Common myeloid progenitor, CD34-positive (primary cell): ENCODE results near the gene CSNK1D.

Source experiments
- CTCF ChIA-PET: fragments of 350-600 bp; sonication (Branson Sonifier 250); formaldehyde crosslinking; loops from one replicate; lab custom pipeline; 2021; ENCODE audit warnings: antibody characterized with exemption; lab: Charles Lee
- POLR2A ChIA-PET: fragments of 350-600 bp; sonication (Branson Sonifier 250); formaldehyde crosslinking; loops from one replicate; lab custom pipeline; 2021; ENCODE audit warnings: antibody characterized with exemption; lab: Charles Lee
- DNase-seq, 3 donors: peaks; one replicate each; pipeline versions ENCODE4 v3.0.0 to v3.0.0-alpha.2; 2013
- H3K27ac ChIP-seq, 2 experiments: 1 replicate in 1 of 2; 2 replicates in 1 of 2; pipeline ENCODE4 v1.7.0; 2013; ENCODE audit warnings: inconsistent platforms in 2 of 2, low read length in 2 of 2, mild to moderate bottlenecking in 2 of 2, low read depth in 1 of 2, moderate library complexity in 1 of 2; ENCODE audit not compliant: severe bottlenecking in 2 of 2, insufficient read depth in 1 of 2, poor library complexity in 1 of 2
- H3K27me3 ChIP-seq, 5 experiments: replicated peaks in 2 of 5; 1 replicate in 3 of 5; 2 replicates in 2 of 5; pipeline versions ENCODE4 v1.6.1 to v1.7.0; 2013; ENCODE audit warnings: low read length in 4 of 5, mild to moderate bottlenecking in 2 of 5, moderate library complexity in 2 of 5, inconsistent platforms in 1 of 5; ENCODE audit not compliant: insufficient read depth in 5 of 5, control insufficient read depth in 4 of 5
- H3K36me3 ChIP-seq, 4 experiments: 1 replicate in 2 of 4; 2 replicates in 2 of 4; pipeline versions ENCODE4 v1.6.1 to v1.7.0; 2013; ENCODE audit warnings: low read length in 3 of 4, control low read depth in 1 of 4, mild to moderate bottlenecking in 1 of 4; ENCODE audit not compliant: control insufficient read depth in 4 of 4, insufficient read depth in 4 of 4
- H3K4me1 ChIP-seq, 4 experiments: 1 replicate in 3 of 4; 2 replicates in 1 of 4; pipeline versions ENCODE4 v1.6.1 to v1.7.1; 2013; ENCODE audit warnings: low read length in 3 of 4, mild to moderate bottlenecking in 3 of 4, control low read depth in 1 of 4, inconsistent platforms in 1 of 4, moderate library complexity in 1 of 4; ENCODE audit not compliant: control insufficient read depth in 4 of 4, insufficient read depth in 4 of 4; ENCODE audit errors: control extremely low read depth in 1 of 4
- H3K4me3 ChIP-seq, 7 experiments: 1 replicate in 4 of 7; 2 replicates in 3 of 7; pipeline versions ENCODE4 v1.5.1 to v1.7.0; 2013; ENCODE audit warnings: mild to moderate bottlenecking in 7 of 7, low read length in 6 of 7, moderate library complexity in 6 of 7, inconsistent platforms in 2 of 7, low read depth in 2 of 7, control low read depth in 1 of 7; ENCODE audit not compliant: insufficient read depth in 4 of 7, control insufficient read depth in 1 of 7; ENCODE audit errors: extremely low read depth in 1 of 7
- H3K9me3 ChIP-seq, 5 experiments: 1 replicate in 4 of 5; 2 replicates in 1 of 5; pipeline versions ENCODE4 v1.6.1 to v1.7.1; 2013; ENCODE audit warnings: low read length in 4 of 5, mild to moderate bottlenecking in 2 of 5, inconsistent platforms in 1 of 5, low read depth in 1 of 5, moderate library complexity in 1 of 5; ENCODE audit not compliant: control insufficient read depth in 4 of 5, insufficient read depth in 2 of 5; ENCODE audit errors: control extremely low read depth in 1 of 5
- WGBS: methylation state at CpG from one replicate; pipeline ENCODE4 v1.1.5; 2013; ENCODE audit not compliant: insufficient coverage; 5-methylcytosine and 5-hydroxymethylcytosine counted together

The CSNK1D gene

GRCh38 chr17:82237083-82237745, 36.3 kb downstream of the CSNK1D start:
- Histone ChIP-seq H3K27ac (no peak overlapping the region), H3K4me3 (no peak overlapping the region), H3K4me1 (peaks cover 0 to 90% (median 65%) of the 10 kb centered on the region in 4 experiments), H3K36me3 (peaks cover 7 to 40% (median 11%) of the 10 kb centered on the region in 4 experiments), H3K27me3 (no peaks in the 10 kb centered on the region), H3K9me3 (no peaks in the 10 kb centered on the region)
- ChIA-PET POLR2A (interaction anchor here (1.1 kb wide), 1 partner anchor 8 kb away, joined by 5 read pairs; the partner anchor contains the start of gene SLC16A3), CTCF (interaction anchor here (1.1 to 3.6 kb wide), 7 partner anchors 18 to 114 kb away, joined by 3 to 13 read pairs (median 6); no protein-coding TSS in a partner anchor)
- WGBS = 94% methylated on average over 57 of the region's 59 CpGs
- peak in 2 of 3 donors; percentile 64 to 74 for DNase-seq

GRCh38 chr17:82236142-82236971, 37.1 kb downstream of the CSNK1D start:
- Histone ChIP-seq H3K9me3 (no peaks in the 10 kb centered on the region), H3K4me1 (peaks cover 0 to 90% (median 65%) of the 10 kb centered on the region in 4 experiments), H3K4me3 (no peak overlapping the region), H3K27ac (peak overlapping the region in 1 of 2 experiments; percentile 54), H3K27me3 (no peaks in the 10 kb centered on the region), H3K36me3 (peaks cover 7 to 37% (median 11%) of the 10 kb centered on the region in 4 experiments)
- POLR2A ChIA-PET = interaction anchor here (0.5 to 1.6 kb wide), 3 partner anchors 24 to 93 kb away, joined by 3 to 4 read pairs (median 3); partner anchors contain the start of gene CCDC57
- CTCF ChIA-PET = interaction anchor here (1.0 to 3.6 kb wide), 18 partner anchors 9 to 207 kb away, joined by 3 to 13 read pairs (median 4); partner anchors contain the start of gene CD7
- peak; percentile 58 to 71 (median 67) for DNase-seq
- 63% methylated on average over 40 of the region's 44 CpGs for WGBS

- 92% methylated on average over 15 of the region's 15 CpGs for WGBS
- Histone ChIP-seq H3K27me3 (no peaks in the 10 kb centered on the region), H3K4me1 (peaks cover 0 to 89% (median 62%) of the 10 kb centered on the region in 4 experiments), H3K9me3 (no peaks in the 10 kb centered on the region), H3K27ac (peak overlapping the region in 1 of 2 experiments; percentile 54), H3K4me3 (no peak overlapping the region), H3K36me3 (peaks cover 7 to 37% (median 11%) of the 10 kb centered on the region in 4 experiments)
- DNase-seq = no peak
- CTCF ChIA-PET = interaction anchor here (1.0 to 3.6 kb wide), 19 partner anchors 9 to 206 kb away, joined by 3 to 13 read pairs (median 4); partner anchors contain the start of gene CD7
- POLR2A ChIA-PET = interaction anchor here (0.5 to 1.6 kb wide), 3 partner anchors 23 to 198 kb away, joined by 3 to 4 read pairs (median 3); partner anchors contain the start of gene CCDC57
Observed at GRCh38 chr17:82235775-82236141, 37.7 kb downstream of the CSNK1D start.

- Histone ChIP-seq H3K9me3 (no peaks in the 10 kb centered on the region), H3K27me3 (no peaks in the 10 kb centered on the region), H3K4me1 (peaks cover 0 to 89% (median 62%) of the 10 kb centered on the region in 4 experiments), H3K36me3 (peaks cover 7 to 37% (median 9%) of the 10 kb centered on the region in 4 experiments), H3K4me3 (no peak overlapping the region), H3K27ac (peak overlapping the region in 1 of 2 experiments; percentile 58)
- 96% methylated on average over 16 of the region's 19 CpGs for WGBS
- no peak for DNase-seq
- CTCF ChIA-PET = interaction anchor here (0.9 to 3.1 kb wide), 17 partner anchors 12 to 206 kb away, joined by 3 to 12 read pairs (median 5); partner anchors contain the start of gene CD7
- POLR2A ChIA-PET = interaction anchor here (0.5 to 1.6 kb wide), 4 partner anchors 22 to 198 kb away, joined by 3 to 4 read pairs (median 3); partner anchors contain the start of gene CCDC57
Observed at GRCh38 chr17:82235056-82235774, 38.3 kb downstream of the CSNK1D start.

GRCh38 chr17:82234211-82235055, 39.1 kb downstream of the CSNK1D start:
- DNase-seq = no peak
- H3K4me3 ChIP-seq = no peak overlapping the region
- H3K27ac ChIP-seq = peak overlapping the region in 1 of 2 experiments; percentile 58
- CTCF ChIA-PET = interaction anchor here (0.6 to 3.1 kb wide), 8 partner anchors 20 to 395 kb away, joined by 3 to 12 read pairs (median 4); no protein-coding TSS in a partner anchor
- H3K27me3 ChIP-seq = no peaks in the 10 kb centered on the region
- H3K36me3 ChIP-seq = peaks cover 4 to 29% (median 9%) of the 10 kb centered on the region in 4 experiments
- POLR2A ChIA-PET = interaction anchor here (0.6 kb wide), 1 partner anchor 23 kb away, joined by 3 read pairs; no protein-coding TSS in a partner anchor
- H3K9me3 ChIP-seq = no peaks in the 10 kb centered on the region
- peaks cover 0 to 89% (median 62%) of the 10 kb centered on the region in 4 experiments for H3K4me1 ChIP-seq
- 91% methylated on average over 26 of the region's 26 CpGs for WGBS
